ENCODE results near the gene CDNF.
A peak's percentile ranks its signal among the peaks of the same experiment; 100 is the strongest.
"Not testable (repeated sequence)": the region's sequence is repeated elsewhere in the genome, so short reads cannot be mapped to it uniquely, and the experiment has no call there.

Gene CDNF

DNA sequence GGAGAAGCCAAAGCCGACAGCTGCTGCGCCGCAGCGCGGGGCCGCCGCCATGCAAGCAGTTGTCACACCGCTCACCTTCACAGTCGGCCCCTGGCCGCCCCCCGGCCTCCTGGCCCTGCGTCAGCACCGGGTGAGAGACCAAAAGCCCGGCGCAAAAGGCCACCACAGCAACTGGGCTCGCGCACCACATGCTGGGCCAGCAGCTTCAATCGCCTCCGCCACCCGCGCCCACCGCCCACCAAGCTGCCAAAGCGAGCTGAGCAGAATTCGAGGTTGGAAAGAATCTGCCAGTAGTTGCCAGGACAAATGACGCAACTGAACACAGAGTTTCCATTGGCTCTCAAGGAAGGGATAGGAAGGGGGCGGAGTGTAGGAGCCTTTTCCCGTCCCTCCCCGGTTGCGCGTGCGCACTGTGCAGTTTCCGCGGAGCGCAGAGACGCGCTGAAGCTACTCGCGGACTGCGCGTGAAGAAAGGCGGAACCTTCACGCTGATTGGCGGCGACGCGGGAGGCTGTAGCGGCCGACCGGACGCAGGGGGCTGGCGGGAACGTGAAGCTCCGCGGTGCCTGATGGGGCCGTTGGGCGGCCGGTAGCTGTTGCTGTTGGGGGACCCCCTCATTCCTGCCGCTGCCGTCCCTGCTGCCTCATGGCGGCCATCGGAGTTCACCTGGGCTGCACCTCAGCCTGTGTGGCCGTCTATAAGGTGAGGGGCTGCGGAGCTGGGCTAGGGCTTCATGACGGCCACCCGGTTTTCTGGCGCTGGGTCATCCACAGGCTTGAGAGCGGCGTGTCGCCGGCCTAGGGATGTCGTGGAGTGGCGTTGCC, at the start of gene CDNF, which contains the start of the genes HSPA14 and MSANTD7:
Gene CDNF, minus strand, starts transcription at position 281 of the 825 bp plus-strand sequence. Its CDS starts 91 bp downstream, at position 190.
Gene HSPA14, plus strand, starts transcription at position 550 of the 825 bp plus-strand sequence. Its CDS starts 97 bp downstream, at position 647.
Gene MSANTD7, plus strand, starts transcription at position 550 of the 825 bp plus-strand sequence. CDS start 3,979 bp downstream, outside the sequence.
- DNase-seq (ENCODE audit: low read depth in 2 of 2) = peak; percentile 98 to 99

- no peak for DNase-seq (ENCODE audit: low read depth in 2 of 2)
These were observed 46.2 kb upstream of the CDNF start for GRCh38 chr10:14884082-14884481.

- no peak for DNase-seq (ENCODE audit: low read depth in 2 of 2)
These were observed 42.4 kb upstream of the CDNF start for GRCh38 chr10:14880229-14880628.

DNA sequence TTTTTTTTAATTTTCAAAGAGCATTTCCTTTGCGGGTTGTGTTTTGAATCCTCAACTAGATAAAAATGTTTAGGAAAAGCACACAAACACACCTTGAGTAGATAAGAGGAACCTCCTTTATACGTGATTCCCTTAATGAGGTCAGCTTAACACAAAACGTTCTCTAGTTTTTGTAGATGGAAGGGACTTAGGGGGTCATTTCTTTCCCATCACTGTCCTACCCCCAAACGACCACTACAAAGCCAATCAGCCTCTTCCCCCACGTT, 42.0 kb upstream of the CDNF start:
- DNase-seq (ENCODE audit: low read depth in 2 of 2) = no peak

- DNase-seq (ENCODE audit: low read depth in 2 of 2) = peak in 1 of 2 donors; percentile 24
These were observed 41.5 kb upstream of the CDNF start for GRCh38 chr10:14879124-14879927.

GRCh38 chr10:14878266-14879123, 40.7 kb upstream of the CDNF start, which contains the start of gene SUV39H2:
Gene SUV39H2, plus strand, starts transcription at chr10:14878866. Its CDS starts 23 bp downstream, at chr10:14878889.
- DNase-seq (ENCODE audit: low read depth in 2 of 2) = peak; percentile 81 to 95

- no peak for DNase-seq (ENCODE audit: low read depth in 2 of 2)
These were observed 38.9 kb upstream of the CDNF start for GRCh38 chr10:14876764-14877163.

GRCh38 chr10:14875941-14876340, 38.1 kb upstream of the CDNF start:
- no peak for DNase-seq (ENCODE audit: low read depth in 2 of 2)

DNA sequence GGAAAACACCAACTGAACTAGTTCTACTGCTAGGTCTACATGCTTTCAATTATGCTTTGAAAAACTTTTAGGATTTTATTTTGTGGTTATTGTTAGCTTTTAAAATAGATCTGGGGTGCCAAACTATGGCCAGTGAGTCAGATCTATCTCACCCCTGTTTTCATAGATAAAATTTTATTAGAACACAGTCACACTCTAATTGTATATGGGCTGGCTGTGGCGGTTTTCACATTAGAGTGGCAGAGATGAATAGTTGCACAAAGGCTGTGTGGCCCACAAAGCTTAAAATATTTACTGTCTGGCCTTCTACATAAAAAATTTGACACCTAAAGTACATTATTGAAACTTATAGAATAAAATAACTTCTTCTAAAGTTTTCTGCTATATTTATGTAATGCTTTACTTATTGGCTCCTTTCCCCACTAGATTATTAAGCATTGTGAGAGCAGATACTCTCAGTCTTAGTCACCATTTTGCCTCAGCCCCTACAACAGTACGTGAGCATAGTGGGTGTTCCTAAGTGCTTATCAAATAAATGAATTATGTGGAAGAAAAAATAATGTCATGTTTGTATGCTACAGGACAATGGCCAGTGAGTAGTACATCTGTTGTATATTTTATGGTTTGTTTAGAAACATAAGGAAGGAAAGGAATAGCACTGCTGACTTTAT, 35.4 kb upstream of the CDNF start:
- no peak for DNase-seq (ENCODE audit: low read depth in 2 of 2)

DNA sequence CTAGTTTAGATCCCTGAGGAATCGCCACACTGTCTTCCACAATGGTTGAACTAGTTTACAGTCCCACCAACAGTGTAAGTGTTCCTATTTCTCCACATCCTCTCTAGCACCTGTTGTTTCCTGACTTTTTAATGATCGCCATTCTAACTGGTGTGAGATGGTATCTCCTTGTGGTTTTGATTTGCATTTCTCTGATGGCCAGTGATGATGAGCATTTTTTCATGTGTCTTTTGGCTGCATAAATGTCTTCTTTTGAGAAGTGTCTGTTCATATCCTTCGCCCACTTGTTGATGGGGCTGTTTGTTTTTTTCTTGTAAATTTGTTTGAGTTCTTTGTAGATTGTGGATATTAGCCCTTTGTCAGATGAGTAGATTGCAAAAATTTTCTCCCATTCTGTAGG, 27.0 kb upstream of the CDNF start:
- not testable (repeated sequence) for DNase-seq (ENCODE audit: low read depth in 2 of 2)

GRCh38 chr10:14864466-14864865, 26.6 kb upstream of the CDNF start:
- not testable (repeated sequence) for DNase-seq (ENCODE audit: low read depth in 2 of 2)

GRCh38 chr10:14860791-14861190, 23.0 kb upstream of the CDNF start:
- DNase-seq (ENCODE audit: low read depth in 2 of 2) = no peak

- no peak for DNase-seq (ENCODE audit: low read depth in 2 of 2)
These were observed 21.9 kb upstream of the CDNF start for GRCh38 chr10:14859775-14860174.

DNA sequence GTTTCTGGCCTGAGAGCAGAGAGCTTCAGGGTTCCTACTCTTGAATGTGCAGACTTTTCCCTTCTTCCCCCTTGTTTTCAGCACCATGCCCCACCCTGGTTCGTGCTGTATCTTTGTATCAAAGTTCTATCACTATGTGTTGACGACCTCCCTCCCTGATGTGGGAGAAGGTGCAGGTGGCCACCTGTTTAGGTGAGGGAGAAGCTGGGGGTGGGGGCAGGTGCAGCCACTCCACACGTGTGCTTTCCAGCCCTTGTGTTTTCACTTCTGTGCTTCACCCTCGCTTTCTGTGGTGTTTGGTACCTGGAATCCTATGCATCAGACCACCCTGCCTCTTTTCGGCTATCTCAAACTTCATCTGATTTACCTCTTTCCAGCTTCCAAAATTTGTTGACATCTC, 21.2 kb upstream of the CDNF start:
- DNase-seq (ENCODE audit: low read depth in 2 of 2) = no peak

DNA sequence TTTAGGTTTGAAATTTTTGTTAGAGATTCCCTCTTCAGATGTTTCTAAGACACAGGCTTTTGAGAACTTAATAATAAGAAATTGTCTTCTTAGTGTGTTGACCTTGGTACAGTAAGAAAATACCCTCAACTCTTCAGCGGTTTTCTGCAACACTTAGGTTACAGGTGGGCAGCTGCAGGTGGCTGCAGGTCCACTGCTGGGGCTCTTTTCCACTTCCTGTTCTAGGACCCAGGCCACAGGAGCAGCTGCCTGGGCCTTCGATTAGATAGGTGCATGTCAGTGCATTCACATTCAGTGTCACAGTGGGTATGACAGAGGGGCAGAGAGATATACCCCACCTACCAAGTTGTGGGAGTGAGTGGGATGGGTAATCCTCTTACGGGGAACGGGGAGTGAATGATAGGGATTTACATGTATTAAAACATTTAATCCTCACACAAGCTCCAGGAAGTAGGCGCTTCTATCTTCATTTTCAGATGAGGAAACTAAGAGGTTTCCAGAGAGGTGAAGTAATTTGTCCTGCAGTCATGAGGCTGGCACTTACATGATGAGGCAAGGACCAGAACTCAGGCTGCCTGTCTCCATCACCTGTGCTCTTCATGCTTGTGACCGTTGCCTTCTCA, 20.6 kb upstream of the CDNF start:
- DNase-seq (ENCODE audit: low read depth in 2 of 2) = no peak

DNA sequence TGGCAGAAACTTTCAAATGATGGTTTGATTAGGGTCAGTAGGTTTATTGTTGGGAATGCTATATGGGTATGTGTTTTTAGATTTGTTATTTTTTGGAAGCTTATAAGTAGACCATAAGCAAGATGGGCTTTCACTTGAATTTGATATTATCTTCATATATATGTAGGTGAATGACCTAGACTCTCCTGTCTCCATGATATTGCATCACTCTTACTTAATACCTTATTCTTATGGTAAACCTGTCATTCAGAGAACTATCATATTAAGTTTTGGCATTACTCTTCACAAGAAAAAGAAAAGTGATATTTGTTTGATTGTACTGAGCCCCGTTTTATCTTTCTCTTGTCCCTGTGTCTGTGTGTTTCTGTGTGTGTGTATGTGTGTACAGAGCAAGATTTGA, 17.6 kb upstream of the CDNF start:
- DNase-seq (ENCODE audit: low read depth in 2 of 2) = no peak

DNA sequence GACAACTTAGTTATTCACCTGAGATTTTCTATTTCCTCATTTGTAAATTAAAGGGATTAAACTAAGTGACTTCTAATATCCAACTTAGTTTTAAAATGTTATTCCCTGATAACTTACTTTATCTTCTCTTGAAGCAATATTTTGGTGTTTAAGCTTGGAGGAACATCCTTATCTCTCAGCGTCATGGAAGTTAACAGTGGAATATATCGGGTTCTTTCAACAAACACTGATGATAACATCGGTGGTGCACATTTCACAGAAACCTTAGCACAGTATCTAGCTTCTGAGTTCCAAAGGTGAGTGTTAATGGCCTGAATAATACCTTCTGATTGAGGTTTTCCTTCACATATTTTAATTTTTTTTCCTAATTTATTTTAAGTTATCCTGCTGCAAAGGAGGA, 14.4 kb upstream of the CDNF start:
- no peak for DNase-seq (ENCODE audit: low read depth in 2 of 2)

- DNase-seq (ENCODE audit: low read depth in 2 of 2) = no peak
These were observed 7.1 kb upstream of the CDNF start for GRCh38 chr10:14844948-14845347.

DNA sequence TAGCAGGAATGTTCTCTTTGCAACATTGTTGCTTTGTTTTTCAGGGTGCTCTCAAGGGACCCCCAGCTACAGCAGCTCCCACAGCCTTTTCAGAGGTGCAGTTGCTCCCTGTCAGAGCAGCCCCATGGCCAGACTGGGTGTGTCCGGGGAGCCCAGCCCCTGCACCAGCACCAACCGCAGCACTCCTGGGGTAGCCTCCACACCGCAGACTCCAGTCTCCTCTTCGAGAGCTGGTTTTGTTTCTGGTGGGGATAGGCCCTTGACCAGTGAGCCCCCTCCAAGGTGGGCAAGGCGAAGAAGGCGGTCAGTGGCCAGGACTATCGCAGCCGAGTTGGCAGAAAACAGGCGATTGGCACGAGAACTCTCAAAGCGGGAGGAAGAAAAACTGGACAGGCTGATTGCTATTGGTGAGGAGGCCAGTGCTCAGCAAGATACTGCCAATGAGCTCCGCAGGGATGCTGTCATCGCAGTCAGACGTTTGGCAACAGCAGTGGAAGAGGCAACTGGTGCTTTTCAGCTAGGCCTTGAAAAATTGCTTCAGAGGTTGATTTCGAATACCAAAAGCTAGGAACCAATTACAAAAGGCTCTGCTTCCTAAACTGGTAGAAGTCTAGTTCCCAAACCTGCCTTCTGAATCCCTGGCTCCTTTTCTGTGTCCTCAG, 5.6 kb upstream of the CDNF start:
- no peak for DNase-seq (ENCODE audit: low read depth in 2 of 2)

GRCh38 chr10:14840178-14840577, 2.3 kb upstream of the CDNF start:
- DNase-seq (ENCODE audit: low read depth in 2 of 2) = no peak
